GM15510 (cell line): Measurements from ENCODE around the gene PLD1.

Source experiments
- POLR2A ChIP-seq: IDR thresholded peaks from 3 replicates; pipeline ENCODE4 v1.6.1; 2011; ENCODE audit warnings: borderline replicate concordance; ENCODE audit not compliant: insufficient read length; ENCODE audit errors: extremely low read depth

The PLD1 gene

DNA sequence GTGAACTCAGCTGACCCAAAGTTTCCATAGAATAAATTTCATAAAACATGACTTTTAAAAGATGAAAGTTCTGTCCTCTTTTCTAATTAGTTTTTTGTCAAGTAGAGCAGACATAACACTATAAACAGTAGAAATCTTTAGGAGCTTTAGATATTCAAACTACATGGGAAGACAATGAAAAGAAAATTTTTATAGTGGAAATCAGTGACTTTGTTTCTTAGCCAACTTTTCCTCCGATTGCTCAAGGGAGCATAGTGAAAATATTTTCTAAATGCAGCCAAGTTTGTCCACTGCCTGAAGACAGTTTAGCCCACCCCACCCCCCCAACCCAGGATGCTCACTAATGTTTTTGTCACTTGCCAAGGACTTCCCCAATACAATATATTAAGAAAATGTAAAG lies 114.9 kb downstream of the PLD1 start:
- no peak for TF ChIP-seq POLR2A

- TF ChIP-seq POLR2A, result no peak
Measured at GRCh38 chr3:171694888-171695287, 115.4 kb downstream of the PLD1 start.

GRCh38 chr3:171691485-171691884 lies 118.8 kb downstream of the PLD1 start:
- no peak for TF ChIP-seq POLR2A

DNA sequence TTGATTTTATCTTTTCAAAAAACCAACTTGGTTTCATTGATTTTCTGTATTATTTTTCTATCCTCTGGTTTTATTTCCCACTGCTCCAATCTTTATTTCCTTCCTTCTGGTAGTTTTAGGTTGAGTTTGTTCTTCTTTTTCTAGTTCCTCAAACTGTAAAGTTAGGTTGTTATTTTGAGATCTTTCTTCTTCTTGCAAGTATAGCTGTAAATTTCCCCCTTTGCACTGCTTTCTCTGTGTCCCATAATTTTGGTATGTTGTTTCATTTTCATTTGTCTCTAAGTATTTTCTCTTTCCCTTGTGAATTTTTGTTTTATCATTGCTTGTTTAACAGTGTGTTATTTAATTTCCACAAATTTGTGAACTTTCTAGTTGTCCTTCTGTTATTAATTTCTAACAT lies 120.0 kb downstream of the PLD1 start:
- TF ChIP-seq POLR2A, result no peak

GRCh38 chr3:171688593-171688992 lies 121.7 kb downstream of the PLD1 start:
- no peak for TF ChIP-seq POLR2A

DNA sequence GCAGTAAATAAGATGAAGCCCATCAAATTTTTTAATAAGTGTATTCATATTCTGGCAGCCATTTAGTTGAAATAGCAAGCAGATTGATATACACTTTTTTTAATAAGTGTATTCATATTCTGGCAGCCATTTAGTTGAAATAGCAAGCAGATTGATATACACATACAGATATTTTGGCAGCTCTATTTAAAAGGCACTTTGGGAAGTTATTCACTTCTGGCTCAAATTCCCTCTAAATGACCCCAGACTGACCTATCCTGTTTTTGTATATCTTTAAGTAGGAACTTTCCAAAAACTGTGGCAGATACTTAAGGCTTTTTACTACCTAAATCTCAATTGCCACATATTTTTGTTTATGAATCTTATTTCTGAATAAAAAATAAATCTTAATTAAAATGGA lies 122.3 kb downstream of the PLD1 start:
- TF ChIP-seq POLR2A, result no peak

- TF ChIP-seq POLR2A, result no peak
Measured at GRCh38 chr3:171687581-171687980, 122.7 kb downstream of the PLD1 start.

GRCh38 chr3:171687064-171687463 lies 123.2 kb downstream of the PLD1 start:
- TF ChIP-seq POLR2A, result no peak

GRCh38 chr3:171685116-171685895 lies 125.0 kb downstream of the PLD1 start:
- no peak for TF ChIP-seq POLR2A

DNA sequence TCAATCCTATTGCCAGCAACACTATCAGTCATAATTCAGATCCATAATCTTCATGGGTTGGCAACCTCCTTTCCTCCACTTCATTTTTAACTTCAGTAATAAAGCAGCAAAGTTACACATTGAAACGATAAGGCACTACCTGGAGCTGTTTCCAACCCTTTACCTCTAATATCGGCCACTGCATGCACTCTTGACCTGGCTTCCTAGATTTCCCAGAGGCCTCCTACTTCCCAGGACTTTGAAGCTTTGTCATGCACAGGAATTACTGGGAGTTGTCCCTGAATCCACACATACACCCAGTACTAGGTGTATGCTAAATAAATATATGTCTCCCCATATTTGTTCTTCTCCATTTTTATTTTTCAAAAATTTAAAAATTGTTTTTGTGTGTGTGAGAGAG lies 126.1 kb downstream of the PLD1 start:
- TF ChIP-seq POLR2A, result no peak

GRCh38 chr3:171682743-171683142 lies 127.5 kb downstream of the PLD1 start:
- no peak for TF ChIP-seq POLR2A

GRCh38 chr3:171680726-171681411 lies 129.4 kb downstream of the PLD1 start:
- TF ChIP-seq POLR2A, result no peak

DNA sequence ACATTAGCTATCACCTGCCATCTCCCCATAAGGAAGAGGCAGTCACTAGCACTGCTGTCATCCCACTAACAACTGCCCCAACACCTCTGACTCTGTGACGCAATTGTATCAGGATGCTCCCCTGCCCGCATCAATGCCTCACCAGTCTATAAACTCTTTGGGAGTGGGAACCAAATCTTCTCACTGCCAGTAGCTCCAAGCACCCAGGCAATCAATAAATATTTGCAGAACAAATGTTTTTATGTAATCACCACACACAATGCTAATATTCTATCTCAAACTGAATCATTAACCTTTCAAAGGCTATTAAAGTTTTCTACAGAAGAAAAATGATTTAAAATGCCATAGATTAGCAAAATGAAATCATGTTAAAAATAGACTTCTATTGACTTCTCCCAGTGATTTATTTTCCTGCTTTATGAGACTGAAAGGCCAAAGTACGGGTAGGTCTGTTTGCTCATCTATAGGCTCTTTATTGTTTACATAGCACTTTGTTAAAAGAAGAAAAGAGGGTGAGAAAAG lies 131.3 kb downstream of the PLD1 start:
- TF ChIP-seq POLR2A, result no peak

DNA sequence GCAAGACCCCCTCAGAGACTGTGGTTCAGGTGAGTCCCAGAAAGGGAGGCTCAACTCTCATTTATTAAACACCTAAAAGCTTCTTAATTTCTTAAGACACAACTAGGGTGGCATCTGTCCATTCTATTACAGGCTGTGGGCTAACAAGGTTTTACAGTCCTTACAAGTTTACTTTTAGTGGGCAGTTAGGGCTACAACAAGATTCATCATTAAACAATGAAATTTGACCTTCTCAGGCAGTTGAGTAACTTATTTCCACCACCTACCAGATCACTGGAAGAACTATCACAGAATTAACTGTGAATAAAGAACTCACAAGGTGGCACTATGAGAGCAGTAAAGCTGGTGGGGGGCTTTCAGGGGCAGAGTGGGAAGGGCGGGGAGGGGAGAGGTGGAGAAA lies 132.6 kb downstream of the PLD1 start:
- TF ChIP-seq POLR2A, result no peak

DNA sequence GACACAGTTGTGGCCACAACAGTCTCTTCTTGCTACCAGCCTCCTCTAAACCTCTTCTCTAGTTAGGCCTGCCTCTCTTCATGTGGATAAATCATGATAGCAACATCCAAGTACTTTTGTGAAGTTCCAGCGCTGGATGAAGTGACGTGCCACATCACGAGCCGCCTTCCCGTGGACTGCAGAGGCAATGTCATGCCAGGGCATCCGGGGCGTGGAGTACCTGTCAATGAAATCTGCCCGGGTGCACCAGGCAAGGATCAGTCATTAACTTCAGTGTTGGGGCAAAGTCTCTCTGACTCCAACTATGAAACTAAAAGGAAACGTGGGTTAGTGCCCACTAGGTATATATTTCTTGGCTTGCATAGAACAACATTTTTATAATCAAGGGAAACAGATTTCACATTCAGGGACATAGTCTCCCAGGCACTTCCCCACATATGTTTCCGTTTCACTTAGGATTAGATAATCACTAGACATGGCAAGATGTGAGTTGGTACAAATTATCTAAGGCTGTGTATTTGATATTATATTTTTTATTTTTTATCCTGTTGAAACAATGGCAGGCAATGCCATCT lies 133.6 kb downstream of the PLD1 start:
- no peak for TF ChIP-seq POLR2A
